Renal cortical epithelial cell (primary cell): ENCODE measurements around the gene MTFMT. TPM values are rescaled to one million over a fixed set of nuclear protein-coding genes. Genes with fewer than 3 reads are reported as not detected.
"Not testable (repeated sequence)": the region's sequence is repeated elsewhere in the genome, so short reads cannot be mapped to it uniquely, and the experiment has no call there.

ENCODE experiments used
- DNase-seq: peaks from one replicate; pipeline ENCODE4 v3.0.0-alpha.2; 2011; ENCODE audit warnings: low read depth
- total RNA-seq: library from RNA; depleted of rRNA; stranded (reverse); fragments of >200 nt; gene quantifications from 2 replicates; pipeline ENCODE4 v1.2.3, GENCODE V29; 2014

MTFMT gene
- total RNA-seq, 1 donor from 2014 or later, result 22.6 TPM

DNA sequence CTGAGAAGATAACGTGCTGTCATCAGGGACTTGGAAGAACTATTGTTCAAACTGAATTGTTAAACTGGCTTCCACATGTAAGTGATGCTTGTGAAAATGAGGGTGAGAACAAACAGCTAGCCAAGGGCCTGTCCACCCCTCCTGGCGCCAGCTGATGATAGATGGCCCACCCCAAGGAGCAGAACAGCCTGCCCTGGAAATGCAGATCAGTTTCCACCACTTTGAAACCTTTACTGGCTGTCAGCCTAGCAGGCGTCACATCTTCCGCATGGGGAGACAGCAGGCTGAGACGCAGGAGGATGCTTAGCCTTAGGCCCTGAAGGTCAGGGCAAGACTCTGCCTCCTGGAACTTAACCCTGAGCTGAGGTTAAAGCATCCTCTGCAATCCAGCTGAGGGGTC, 9.4 kb upstream of the MTFMT start:
- no peak for DNase-seq

DNA sequence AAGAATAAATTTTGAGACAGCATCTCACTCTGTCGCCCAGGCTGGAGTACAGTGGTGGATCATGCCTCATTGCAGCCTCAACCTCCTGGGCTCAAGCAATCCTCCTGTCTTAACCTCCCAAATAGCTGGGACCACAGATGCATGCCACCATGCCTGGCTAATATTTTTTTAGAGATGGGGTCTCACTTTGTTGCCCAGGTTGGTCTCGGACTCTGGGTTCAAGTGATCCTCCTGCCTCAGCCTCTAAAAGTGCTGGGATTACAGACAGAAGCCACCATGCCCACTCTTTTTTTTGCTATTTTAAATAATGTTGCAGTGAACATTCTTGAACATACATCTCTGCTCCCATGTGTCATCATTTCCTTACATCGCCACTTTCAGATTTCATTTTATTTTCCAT, 9.0 kb upstream of the MTFMT start:
- DNase-seq, result no peak

- no peak for DNase-seq
These were observed 7.9 kb upstream of the MTFMT start for GRCh38 chr15:65037309-65037708.

GRCh38 chr15:65034719-65035118, 5.3 kb upstream of the MTFMT start:
- DNase-seq, result no peak

GRCh38 chr15:65033659-65034269, 4.3 kb upstream of the MTFMT start:
- peak; percentile 55 for DNase-seq

DNA sequence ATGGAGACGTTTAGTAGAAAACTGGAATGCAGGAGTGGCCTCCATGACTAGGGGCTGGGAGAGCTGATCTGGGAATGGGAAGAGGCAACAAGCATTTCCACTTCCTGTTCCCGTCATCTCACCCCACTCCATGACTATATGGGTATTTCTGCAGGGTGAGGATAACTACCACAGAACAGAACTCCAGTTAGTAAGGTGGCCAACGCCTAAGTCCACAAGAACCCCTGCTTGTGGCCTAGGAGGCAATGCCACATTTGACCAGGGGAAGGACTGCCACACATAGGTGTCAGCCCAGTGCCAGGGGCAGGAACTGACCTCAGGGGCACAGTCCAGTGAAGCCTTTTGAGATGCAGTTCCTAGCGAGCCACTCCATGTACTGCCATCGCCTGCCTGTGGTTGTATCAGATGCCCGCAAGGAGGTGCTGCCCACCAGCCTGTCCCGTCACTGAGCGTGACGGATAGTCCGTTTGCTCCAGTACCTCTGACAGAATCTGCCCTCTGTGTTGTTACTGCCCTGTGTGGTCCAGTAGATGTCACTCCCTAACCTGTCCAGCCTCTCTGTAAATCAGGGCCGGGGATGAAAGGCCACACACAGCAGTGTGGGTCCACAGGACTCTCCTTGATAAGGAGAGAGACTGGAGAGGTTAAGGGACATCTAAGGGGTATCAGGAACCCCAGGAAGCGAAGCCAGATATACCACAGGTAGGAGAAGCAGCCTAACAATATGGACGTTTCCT, 3.5 kb upstream of the MTFMT start:
- peak; percentile 82 for DNase-seq

DNA sequence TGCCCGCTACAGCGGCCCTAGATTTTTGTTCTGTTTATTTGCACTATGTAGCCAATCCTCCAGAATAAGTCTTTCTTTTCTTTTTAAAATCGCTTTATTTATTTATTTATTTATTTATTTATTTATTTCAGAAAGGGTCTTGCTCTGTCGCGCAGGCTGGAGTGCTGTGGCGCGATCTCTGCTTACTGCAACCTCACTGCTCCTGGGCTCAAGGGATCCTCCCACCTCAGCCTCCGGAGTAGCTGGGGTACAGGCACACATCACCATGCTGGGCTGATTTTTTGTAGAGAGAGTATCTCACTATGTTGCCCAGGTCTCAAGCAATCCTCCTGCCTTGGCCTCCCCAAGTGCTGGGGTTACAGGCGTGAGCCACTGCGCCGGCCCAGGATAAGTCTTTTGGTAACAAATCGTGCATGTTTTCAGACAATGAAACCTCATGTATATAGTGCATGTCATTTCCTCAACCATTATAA, 333 bp upstream of the MTFMT start:
- DNase-seq, result no peak

GRCh38 chr15:65028338-65028737, 1.1 kb downstream of the MTFMT start:
- no peak for DNase-seq

DNA sequence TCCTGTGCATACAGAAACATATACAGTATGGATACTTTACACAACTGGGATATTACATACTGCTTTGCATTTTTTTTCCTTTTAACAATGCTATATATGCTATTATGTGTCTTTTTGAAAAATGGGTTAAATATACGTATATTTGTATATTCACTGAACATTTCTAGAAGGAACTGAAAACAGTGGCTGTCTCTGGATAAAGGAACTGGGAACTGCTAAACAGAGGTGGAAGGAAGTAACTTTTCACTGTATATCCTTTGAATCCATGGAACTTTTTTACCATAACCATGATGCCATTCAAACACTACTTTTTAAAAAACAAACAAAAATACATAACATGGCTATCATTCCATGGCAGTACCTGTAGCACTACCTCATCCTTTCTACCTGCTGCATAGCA, 1.8 kb downstream of the MTFMT start:
- no peak for DNase-seq

DNA sequence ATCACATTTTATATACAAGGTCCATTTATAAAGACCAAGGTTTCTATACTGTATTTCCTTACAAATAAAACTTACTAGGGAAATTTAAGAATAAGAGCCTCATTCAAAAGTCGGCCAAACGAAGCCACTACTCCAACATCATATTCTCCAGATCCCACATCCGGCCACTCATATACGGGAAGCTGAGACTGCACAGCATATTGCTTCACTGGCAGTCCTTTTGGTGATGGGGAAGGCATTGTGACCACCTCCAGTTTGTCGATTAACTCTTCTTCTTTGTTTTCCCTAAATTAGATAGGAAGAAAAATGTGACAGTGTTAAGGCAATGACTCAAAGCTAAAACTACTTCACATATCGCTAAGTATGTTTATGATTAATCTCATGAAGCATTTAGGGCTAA, 2.7 kb downstream of the MTFMT start:
- no peak for DNase-seq

- no peak for DNase-seq
These were observed 8.0 kb downstream of the MTFMT start for GRCh38 chr15:65021488-65021887.

DNA sequence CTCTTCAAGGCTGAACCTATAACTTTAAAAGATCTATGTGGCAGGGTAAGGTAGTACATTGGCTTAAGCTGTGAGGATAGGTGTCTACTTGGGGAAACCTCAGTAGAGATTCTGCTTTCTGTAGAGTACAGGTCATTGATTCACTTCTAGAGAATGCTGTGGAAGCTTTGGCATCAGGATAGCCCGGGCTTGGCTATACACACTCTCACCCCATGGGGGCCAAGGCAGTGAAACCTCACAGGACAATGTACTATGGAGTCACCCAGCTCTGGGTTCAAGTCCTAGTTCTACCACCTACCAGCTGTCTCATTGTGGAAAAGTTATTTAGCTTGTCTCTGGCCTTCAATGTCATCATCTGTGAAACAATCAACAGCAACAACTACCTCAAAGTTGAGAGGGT, 9.0 kb downstream of the MTFMT start:
- DNase-seq, result no peak

- not testable (repeated sequence) for DNase-seq
These were observed 18.2 kb downstream of the MTFMT start for GRCh38 chr15:65011198-65011597.

- no peak for DNase-seq
These were observed 20.5 kb downstream of the MTFMT start for GRCh38 chr15:65008983-65009382.

DNA sequence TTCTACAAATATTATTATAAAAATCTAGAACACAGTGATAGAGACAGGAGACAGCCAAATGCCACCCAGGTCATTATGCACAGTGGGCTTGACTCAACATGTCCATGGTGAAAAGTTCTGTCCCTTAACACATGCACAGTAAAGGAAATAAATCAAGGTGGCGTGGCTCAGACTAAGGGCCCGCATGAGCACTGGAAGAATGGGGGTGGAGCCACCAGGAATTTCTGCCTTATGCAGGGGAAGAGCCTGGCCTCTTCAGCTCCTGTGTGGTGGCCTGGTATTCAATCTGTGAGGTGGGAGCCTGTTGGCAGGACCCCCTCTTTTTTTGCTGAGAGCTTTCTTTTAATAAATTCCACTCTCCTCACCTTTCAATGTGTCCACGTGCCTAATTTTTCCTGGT, 22.6 kb downstream of the MTFMT start:
- no peak for DNase-seq

- no peak for DNase-seq
These were observed 24.4 kb downstream of the MTFMT start for GRCh38 chr15:65004993-65005392.

- DNase-seq, result no peak
These were observed 31.6 kb downstream of the MTFMT start for GRCh38 chr15:64997745-64998375.

DNA sequence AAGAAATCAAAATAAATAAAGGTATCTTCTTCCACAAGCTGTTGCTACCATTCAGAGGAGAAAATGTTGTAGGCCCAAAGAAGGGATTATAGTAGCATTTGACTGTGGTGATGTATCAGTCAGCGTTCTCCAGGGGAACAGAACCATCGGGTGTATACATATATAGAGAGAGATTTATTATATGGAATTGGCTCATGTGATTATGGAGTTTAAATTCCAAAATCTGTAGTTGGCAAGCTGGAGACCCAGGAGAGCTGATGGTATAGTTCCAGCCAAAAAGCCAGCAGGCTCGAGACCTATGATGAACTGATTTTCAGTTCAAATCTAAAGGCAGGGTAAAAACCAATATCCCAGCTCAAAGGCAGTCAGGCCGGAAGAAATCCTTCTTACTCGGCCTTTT, 32.4 kb downstream of the MTFMT start:
- DNase-seq, result no peak

DNA sequence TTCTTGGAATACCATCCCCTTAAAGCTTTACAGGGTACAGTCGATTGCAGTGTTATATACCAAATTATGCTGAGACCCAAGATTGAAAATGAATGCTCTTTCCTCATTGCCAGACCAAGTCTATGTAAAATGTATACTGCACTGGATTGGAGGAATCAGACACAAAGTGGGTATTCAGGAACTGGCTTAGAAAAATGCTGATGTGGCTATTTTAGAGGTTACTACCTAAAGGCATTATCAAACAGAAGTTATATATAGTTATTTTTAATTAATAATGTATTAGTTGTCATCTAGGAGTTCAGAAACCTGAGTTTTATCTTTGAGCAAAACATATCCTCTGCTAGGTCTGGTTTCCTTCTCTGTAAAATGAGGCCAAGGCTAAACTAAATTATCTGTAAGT, 36.1 kb downstream of the MTFMT start:
- no peak for DNase-seq

GRCh38 chr15:64991536-64992135, 37.8 kb downstream of the MTFMT start:
- DNase-seq, result no peak

GRCh38 chr15:64990168-64990470, 39.3 kb downstream of the MTFMT start:
- DNase-seq, result no peak

DNA sequence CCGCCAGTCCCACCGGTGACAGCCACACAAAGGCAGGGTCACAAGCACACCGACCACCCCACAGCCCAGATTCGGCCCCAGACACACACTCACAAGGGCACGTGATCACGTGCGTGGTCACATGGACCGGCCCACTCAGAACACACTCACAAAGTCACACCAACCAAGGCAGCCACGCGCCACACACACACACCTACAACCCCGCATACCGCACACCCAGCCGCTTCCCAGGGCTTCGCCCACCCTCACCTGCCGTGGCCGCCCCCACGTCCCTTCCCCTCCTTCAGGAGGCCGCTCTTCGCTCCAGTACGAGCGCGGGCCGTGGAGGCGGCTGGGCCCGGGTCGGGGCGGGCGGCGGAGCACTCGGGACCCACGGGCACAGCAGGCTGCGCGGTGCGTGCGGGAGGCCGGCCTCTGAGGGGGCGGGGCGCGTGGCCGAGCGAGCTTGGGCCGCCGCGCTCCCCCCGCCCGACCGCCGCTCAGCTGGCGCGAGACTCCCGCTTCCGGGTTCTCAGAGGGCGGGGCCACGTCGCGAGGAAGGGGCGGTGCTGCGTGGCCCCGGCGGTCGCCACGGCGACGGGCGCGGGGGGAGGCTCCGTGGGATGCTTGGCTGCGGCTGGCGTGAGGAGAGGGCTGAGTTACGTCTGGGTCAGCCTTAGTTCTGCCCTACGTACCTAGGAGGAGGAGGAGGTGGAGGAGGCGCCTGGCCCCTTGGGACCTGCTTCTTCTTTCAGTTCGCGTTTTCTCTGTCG, 39.8 kb downstream of the MTFMT start, which contains the start of gene SPG21:
TSS of gene SPG21 (minus strand) at position 499 of the 752 bp plus-strand sequence. CDS start 6,345 bp downstream, outside the sequence.
- DNase-seq, result peak; percentile 81
